ENCODE data around the gene OR13C4. TPM values are rescaled to one million over a fixed set of nuclear protein-coding genes. Genes with fewer than 3 reads are reported as not detected.

Gene OR13C4
- total and polyA plus RNA-seq, 11 donors: not detected

GRCh38 chr9:104564358-104564757, 37.3 kb upstream of the OR13C4 start:
- ATAC-seq: no peak
- no peaks in the 10 kb centered on the region for H3K27me3 ChIP-seq
- no peak for TF ChIP-seq POLR2A (IDR thresholded peaks at IDR 0.05)
- no peak for TF ChIP-seq CTCF (IDR thresholded peaks at IDR 0.05)
- no peaks in the 10 kb centered on the region for H3K36me3 ChIP-seq
- intact Hi-C loops (cut with DNase I): no loop called here
- no peak overlapping the region for H3K4me3 ChIP-seq
- no peak overlapping the region for H3K27ac ChIP-seq
- no peaks in the 10 kb centered on the region for H3K4me1 ChIP-seq
- peaks cover 0 to 9% (median 0%) of the 10 kb centered on the region in 12 donors for H3K9me3 ChIP-seq
- DNase-seq: no peak
- 33 to 52% (median 41%) methylated on average over 1 of the region's 1 CpG for WGBS, 4 donors

GRCh38 chr9:104556830-104557634, 30.0 kb upstream of the OR13C4 start:
- no peak overlapping the region for H3K4me3 ChIP-seq
- ATAC-seq (no peak), DNase-seq (no peak)
- TF ChIP-seq CTCF (IDR thresholded peaks at IDR 0.05) (no peak), POLR2A (IDR thresholded peaks at IDR 0.05) (no peak)
- intact Hi-C loops (cut with DNase I): no loop called here
- no peak overlapping the region for H3K27ac ChIP-seq
- no peaks in the 10 kb centered on the region for H3K4me1 ChIP-seq
- peaks cover 0 to 37% (median 0%) of the 10 kb centered on the region in 12 donors for H3K9me3 ChIP-seq
- WGBS, 4 donors: 78 to 84% (median 80%) methylated on average over 8 of the region's 8 CpGs
- H3K27me3 ChIP-seq: no peaks in the 10 kb centered on the region
- H3K36me3 ChIP-seq: no peaks in the 10 kb centered on the region

GRCh38 chr9:104555521-104555920, 28.5 kb upstream of the OR13C4 start:
- Histone ChIP-seq H3K27ac (no peak overlapping the region), H3K9me3 (peaks cover 0 to 37% (median 0%) of the 10 kb centered on the region in 12 donors), H3K27me3 (no peaks in the 10 kb centered on the region), H3K4me3 (no peak overlapping the region), H3K36me3 (no peaks in the 10 kb centered on the region), H3K4me1 (no peaks in the 10 kb centered on the region)
- intact Hi-C loops (cut with DNase I): no loop called here
- DNase-seq: no peak
- 86 to 98% (median 93%) methylated on average over 1 of the region's 1 CpG for WGBS, 4 donors
- ATAC-seq: no peak
- no peak for TF ChIP-seq POLR2A (IDR thresholded peaks at IDR 0.05)
- TF ChIP-seq CTCF (IDR thresholded peaks at IDR 0.05): no peak

- Histone ChIP-seq H3K4me1 (no peaks in the 10 kb centered on the region), H3K36me3 (no peaks in the 10 kb centered on the region), H3K27me3 (no peaks in the 10 kb centered on the region), H3K9me3 (peaks cover 0 to 19% (median 0%) of the 10 kb centered on the region in 12 donors), H3K4me3 (no peak overlapping the region), H3K27ac (no peak overlapping the region)
- ATAC-seq (no peak), DNase-seq (no peak)
- TF ChIP-seq POLR2A (IDR thresholded peaks at IDR 0.05) (no peak), CTCF (IDR thresholded peaks at IDR 0.05) (no peak)
- intact Hi-C loops (cut with DNase I): no loop called here
- WGBS, 4 donors: 19 to 34% (median 30%) methylated on average over 1 of the region's 1 CpG
Observed at GRCh38 chr9:104553261-104553660, 26.3 kb upstream of the OR13C4 start.

Measured in heart left ventricle (tissue), 16 donors.